ENCODE measurements around the gene FREM1.

Gene FREM1

DNA sequence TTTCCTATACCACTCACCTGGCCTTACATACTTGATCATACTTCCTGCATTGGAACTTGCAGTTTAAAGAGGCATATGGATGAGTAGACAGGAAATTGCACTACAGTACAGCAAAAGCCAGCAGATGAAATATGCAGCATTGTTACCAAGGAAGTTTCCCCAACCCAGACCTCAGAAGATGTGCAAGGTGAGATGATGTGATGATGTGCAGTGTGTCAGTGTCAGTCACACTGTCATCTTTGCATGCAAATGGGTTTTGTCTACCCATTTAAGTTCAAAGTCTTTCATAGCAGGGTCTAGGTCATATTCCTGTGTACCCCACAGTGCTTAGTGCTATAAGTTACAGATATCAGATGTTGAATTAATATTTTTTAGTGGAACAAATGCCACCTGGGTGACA is 98.4 kb downstream of the FREM1 start:
- DNase-seq = no peak

DNA sequence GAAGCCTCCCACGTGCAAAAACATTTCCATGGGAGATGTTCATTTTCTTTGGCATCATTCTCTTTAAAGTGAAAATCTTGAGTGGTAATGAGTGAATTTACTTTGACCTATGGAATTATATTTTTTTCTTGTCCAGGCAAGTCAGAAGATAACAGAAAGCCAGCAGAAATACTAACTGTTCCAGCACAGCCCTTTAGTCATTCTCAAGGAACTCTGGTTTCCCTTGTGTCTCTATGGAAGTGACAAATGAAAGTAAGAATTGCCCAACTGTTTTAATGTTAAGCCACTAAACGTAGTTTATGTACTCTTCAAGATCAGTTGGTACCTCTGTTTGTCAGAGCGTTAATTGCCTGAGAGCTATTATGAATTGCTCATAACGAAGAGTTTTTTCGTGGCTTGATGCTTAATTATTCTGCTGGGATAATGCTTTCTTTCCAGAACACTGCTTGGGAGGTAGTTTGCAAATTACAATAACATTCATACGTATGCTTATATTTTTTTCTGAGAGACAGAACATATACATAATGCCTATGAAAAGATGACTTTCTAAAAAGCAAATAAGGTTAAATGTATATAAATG is 103.2 kb downstream of the FREM1 start:
- DNase-seq = no peak

- no peak for DNase-seq
Measured at GRCh38 chr9:14799030-14799429, 111.2 kb downstream of the FREM1 start.

- DNase-seq = no peak
Measured at GRCh38 chr9:14797435-14797834, 112.8 kb downstream of the FREM1 start.

GRCh38 chr9:14793389-14793788 is 116.8 kb downstream of the FREM1 start:
- no peak for DNase-seq

GRCh38 chr9:14790628-14791027 is 119.6 kb downstream of the FREM1 start:
- DNase-seq = no peak

DNA sequence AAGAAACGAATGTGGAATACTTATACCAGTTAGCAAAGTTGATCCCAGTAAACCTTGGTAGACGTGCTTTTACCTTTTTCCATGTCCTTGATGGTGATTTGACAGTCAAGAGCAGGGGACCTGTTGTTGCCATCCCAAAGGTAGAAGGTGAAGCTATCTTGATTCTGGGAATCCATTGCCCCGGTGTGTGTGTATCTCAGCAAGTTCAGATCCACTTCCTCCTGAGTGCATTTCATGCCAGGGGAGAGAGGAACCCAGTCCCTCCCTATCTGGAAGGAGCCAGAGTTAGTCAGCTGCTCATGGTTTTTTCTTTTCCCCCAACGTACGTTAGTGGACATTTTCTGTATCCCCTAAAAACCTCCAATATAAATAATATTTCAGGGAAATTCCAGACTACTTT is 121.4 kb downstream of the FREM1 start:
- no peak for DNase-seq

DNA sequence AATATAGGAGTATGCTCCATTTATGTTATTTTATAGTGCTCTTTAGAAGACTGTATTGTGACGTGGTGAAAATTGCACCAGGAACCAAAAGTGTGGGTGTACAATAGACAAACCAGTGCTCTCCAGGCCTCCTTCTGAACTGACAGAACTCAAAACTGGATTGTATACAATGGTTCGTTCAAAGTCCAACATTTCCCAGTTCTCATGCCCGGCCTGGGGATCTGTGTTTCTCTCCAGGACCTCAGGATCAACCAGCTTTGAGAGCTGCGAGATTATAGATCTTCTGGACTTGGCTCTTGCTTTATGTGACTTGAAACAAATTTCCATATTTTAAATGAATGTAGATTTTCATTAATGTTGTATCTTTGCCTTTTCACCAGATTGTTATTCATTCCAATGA is 126.9 kb downstream of the FREM1 start:
- no peak for DNase-seq

DNA sequence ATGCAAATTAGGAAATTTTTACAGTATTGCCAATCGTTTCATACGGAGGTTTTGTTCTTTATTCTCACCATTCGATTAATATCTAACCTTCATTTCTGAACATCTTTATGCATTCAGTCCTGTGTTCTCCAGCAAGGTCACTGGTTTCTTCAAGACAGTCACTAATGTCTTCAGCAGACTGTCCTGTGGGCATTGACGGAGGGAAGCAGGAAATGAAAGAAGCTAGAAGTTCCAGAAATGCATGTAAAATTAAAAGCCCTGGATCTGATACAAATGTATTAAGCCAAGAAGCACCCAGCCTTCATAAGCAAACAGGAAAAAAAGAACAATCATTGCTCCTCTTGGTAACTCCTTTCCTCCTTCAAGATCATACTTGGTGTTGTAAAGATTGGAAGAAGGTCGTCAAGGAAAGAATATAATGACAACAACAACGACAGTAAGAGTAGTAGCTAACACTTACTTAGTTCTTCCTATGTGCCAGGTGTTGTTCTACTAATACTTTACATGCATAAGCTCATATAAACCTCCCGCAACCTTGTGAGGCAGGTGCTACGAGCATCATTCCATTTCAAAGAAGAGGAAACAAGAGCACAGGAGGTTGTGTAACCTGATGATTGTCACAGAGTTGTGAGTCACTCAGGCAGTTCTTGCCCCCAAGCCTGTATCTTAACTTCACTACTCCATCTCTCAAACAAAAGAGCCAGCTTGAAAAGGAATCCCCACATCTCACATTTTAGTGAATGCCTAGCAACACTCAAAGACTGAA is 127.8 kb downstream of the FREM1 start:
- no peak for DNase-seq

DNA sequence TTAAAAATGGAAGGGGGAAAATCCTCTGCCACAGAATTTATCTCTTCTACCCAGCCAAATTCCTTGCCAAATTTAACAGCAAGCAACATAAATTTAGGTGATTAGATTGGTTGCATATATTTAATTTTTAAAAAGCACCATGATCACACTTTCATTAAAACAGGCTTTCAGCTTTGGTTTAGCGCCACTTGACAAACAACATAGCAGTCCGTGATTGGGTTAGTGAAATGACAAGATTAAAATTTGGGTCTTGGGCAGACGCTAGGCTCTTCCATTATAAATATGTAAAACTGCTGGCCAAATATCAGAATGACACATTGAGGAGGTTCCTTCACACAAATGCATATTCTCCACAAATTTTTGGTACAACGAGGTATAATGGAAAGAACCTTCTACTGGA is 129.5 kb downstream of the FREM1 start:
- no peak for DNase-seq

GRCh38 chr9:14780251-14780650 is 130.0 kb downstream of the FREM1 start:
- no peak for DNase-seq

GRCh38 chr9:14779566-14780022 is 130.6 kb downstream of the FREM1 start:
- no peak for DNase-seq

DNA sequence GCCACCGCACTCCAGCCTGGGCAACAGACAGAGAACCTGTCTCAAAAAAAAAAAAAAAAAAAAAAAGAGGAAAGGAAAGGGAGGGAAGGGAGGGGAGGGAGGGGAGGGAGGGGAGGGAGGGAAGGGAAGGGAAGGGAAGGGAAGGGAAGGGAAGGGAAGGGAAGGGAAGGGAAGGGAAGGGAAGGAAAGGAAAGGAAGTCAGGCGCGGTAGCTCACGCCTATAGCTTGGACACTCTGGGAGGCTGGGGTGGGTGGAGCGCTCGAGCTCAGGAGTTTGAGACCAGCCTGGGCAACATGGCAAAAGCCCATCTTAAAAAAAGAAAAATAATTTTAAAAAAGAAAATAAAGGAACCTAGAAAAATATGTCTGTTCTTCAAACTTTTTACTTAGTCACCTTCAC is 131.7 kb downstream of the FREM1 start:
- no peak for DNase-seq

DNA sequence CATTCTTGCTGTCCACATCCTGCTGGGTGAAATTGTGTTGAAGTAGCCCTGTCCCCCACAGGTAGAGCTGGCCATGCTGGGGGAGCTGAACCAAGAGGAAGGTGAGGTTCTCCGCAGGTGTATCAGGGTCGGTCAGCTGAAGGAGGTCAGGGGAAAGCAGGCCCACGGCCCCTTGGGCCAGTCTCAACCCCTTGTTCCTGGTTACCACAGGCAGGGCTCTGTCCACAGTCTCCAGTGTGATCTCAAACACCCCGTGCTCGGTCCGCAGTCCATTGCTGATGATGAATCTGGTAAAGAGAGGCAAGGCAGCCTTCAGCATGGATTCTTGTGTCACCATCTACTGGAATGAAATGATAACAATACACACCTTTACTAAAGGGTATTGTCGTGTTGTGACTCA is 134.3 kb downstream of the FREM1 start:
- no peak for DNase-seq

DNA sequence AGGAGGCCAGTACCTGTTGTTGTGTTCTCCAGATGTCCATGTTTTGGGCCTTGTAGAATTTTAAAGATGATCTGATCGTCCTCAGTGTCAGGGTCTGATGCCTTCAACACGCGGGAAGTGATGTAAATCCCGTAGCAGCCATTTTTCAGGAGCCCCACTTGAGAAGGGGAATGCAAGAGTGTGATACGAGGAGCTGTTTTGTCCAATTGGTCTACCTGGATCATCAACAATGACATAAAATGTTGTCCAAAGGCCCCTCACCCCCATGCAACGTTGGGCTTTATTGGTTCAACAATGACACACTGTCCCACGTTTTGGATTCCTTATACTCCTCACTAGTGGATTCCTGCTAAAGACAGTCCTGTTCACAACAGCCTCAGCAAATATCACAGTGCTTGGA is 139.6 kb downstream of the FREM1 start:
- DNase-seq = no peak

DNA sequence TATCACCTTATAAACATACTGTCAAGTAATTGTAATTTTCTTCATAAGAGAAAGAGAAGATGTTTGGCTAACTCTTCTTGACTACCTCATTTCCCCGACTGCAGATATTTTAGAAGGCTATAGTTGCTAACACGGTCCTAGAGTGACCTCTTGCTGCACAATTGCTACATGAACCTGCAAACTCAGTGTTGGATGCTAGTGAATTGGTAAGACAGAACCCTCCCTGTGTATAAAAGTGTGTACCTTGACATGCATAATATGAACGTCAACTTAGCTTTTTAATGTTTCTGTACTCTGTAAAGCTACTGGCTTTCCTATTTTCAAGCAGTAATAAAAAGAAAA is 141.0 kb downstream of the FREM1 start:
- no peak for DNase-seq

DNA sequence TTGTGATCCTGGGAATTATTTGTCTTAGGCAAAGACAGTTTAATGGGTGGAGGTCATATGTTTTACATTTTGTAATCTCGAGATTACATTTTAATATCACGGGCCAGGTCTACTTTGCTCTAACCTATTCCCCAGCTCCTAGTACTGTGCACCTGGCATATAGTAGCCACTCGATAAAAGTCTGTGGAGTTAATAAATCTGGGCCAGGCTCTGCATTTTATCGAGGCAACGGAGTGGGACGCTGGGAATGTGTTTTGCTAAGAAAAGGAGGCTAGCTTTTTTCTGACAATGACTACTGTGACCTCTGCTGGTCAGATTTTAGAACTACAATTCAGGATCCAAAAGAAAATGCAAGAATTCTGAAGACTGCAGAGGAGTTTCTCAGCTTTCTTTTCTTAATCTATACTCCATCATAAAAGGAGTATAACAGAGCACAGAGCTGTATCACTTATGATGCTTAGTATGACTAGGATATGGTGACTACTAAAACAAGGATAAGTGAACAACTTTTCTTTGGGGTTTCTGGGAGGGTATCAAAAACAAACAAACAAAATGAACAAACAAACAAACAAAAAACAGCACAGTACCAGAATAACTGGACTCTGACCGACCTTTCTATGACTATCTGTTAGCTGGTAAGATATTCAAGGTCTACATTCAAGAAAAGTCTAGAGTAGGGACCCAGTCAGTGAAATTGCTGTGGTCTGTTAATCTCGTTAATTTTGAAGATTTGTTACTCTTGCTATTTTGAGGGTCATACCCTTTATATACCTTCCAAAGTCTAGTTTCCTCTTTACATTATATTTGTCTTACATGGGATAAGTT is 141.6 kb downstream of the FREM1 start:
- DNase-seq = peak in 1 of 2 donors; percentile 40

- DNase-seq = no peak
Measured at GRCh38 chr9:14766299-14766698, 143.9 kb downstream of the FREM1 start.

- no peak for DNase-seq
Measured at GRCh38 chr9:14761584-14761983, 148.6 kb downstream of the FREM1 start.

- no peak for DNase-seq
Measured at GRCh38 chr9:14760060-14760459, 150.2 kb downstream of the FREM1 start.

- DNase-seq = no peak
Measured at GRCh38 chr9:14756291-14756690, 153.9 kb downstream of the FREM1 start.

- no peak for DNase-seq
Measured at GRCh38 chr9:14752871-14753270, 157.4 kb downstream of the FREM1 start.

DNA sequence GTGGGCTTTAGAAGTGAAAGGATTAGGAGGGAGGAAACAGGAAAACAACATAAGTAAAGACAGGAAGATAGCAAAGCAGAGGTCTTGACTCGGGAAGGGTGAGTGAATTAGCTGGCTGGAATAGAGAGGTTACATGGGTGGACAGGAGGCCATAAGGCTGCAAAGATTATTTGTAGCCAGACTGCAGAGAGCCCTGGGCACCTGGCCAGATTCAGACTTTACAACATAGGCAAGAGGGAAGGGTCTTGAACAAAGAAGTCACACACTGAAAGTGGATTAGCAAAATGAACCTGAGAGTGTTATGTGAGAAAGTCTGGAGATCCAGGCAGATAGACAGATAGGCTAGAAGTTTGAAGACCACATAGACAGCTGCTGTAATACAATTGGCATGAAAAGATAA is 158.0 kb downstream of the FREM1 start:
- DNase-seq = no peak

DNA sequence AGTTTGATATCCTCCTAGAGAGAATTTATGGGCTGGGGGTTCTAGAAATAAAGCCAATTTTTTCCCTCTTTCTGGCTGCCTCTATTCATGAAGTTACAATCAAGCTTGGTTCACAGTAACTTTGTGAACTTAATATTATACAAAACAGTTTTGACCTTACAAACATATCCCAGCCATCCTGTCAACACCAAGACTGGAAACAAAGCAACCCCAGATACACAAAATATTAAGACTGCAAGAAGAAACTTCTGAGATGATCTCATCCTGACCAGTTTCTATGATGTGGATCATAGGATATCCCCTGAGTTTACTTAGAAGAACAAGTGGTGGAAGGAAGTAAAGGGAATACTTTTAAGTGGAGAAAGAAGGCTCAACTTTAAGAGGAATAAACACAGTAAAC is 159.4 kb downstream of the FREM1 start:
- no peak for DNase-seq

All from CD4-positive, alpha-beta T cell treated with Interleukin-1 beta for 1 hour (primary cell).